ENCODE results near the gene RBM45.
"Not testable (repeated sequence)": the region's sequence is repeated elsewhere in the genome, so short reads cannot be mapped to it uniquely, and the experiment has no call there.

Gene RBM45

DNA sequence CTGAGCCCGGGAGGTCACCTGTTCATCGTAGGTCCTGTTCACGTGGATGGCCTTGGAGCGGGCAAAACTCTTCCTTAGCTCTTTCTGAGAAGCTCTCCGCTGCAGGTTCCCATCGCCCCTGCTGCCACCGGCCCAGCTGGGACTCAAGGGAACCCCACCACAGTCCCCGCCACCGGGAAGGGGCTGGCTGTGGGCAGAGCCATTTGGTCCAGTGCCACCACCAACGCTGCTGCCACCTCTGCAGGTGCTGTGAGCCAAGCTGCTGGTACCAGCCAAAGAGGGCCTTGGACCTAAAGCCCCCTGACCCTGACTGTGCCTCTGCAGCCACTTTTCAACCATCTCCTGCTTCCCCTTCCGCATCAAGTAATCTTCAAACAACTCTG, 40.2 kb upstream of the RBM45 start:
- DNase-seq (ENCODE audit: low read depth) = no peak
- no peak overlapping the region for H3K4me3 ChIP-seq (ENCODE audit: low read depth, low read length)
- TF ChIP-seq, protein P1, sequence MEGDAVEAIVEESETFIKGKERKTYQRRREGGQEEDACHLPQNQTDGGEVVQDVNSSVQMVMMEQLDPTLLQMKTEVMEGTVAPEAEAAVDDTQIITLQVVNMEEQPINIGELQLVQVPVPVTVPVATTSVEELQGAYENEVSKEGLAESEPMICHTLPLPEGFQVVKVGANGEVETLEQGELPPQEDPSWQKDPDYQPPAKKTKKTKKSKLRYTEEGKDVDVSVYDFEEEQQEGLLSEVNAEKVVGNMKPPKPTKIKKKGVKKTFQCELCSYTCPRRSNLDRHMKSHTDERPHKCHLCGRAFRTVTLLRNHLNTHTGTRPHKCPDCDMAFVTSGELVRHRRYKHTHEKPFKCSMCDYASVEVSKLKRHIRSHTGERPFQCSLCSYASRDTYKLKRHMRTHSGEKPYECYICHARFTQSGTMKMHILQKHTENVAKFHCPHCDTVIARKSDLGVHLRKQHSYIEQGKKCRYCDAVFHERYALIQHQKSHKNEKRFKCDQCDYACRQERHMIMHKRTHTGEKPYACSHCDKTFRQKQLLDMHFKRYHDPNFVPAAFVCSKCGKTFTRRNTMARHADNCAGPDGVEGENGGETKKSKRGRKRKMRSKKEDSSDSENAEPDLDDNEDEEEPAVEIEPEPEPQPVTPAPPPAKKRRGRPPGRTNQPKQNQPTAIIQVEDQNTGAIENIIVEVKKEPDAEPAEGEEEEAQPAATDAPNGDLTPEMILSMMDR (IDR thresholded peaks at IDR 0.05; ENCODE audit: insufficient read depth, low read depth, low read length, missing control alignments) = no peak

- no peak within 1 kb of the TSS for H3K4me3 ChIP-seq (ENCODE audit: low read depth, low read length)
- TF ChIP-seq, protein P1 (IDR thresholded peaks at IDR 0.05; ENCODE audit: insufficient read depth, low read depth, low read length, missing control alignments) = no peak
- peak; percentile 30 for DNase-seq (ENCODE audit: low read depth)
These were observed 39.6 kb upstream of the RBM45 start, which contains the start of gene PDE11A for GRCh38 chr2:178072383-178073301. TSS of gene PDE11A (minus strand) at chr2:178072777. CDS start at chr2:178072437, 340 bp downstream.

DNA sequence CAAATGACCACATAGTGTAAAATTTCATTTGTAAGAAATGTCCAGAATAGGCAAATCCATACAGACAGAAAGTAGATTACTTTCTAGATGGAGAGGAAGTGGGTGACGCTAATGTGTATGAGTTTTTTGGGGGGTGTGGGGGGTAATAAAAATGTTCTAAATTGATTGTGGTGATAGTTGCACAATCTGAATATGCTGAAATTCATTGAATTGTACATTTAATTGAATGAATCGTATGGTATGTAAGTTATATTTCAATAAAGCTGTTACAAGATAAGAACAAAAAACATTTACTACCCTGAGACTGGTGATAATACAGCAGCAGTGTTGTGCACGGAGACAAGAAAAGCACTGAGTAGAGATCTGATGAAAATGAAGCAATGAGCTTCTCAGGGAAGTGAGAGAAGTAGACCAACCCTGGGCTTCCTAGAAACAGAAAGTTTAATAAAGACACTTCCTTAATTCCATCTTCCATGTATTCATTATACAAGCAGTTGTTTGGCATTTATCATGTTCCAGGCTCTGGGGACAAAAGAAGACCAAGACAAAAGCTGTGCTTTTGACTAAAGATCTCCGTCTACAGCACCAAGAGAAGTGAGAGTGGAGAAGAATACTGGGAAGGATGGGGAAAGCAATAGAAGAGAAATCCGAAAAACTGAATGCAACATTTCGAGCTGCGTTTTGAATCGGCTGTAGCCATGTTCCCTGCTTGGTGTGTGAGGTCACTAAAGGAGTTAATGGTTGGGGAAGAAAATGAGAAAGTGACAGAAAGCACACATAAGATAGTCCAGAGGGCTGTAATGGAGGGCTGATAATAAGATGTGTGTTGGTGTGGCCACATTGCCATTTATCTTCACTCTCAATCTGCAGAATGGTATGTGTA, 37.9 kb upstream of the RBM45 start:
- no peak overlapping the region for H3K4me3 ChIP-seq (ENCODE audit: low read depth, low read length)
- TF ChIP-seq, protein P1 (IDR thresholded peaks at IDR 0.05; ENCODE audit: insufficient read depth, low read depth, low read length, missing control alignments) = no peak
- no peak for DNase-seq (ENCODE audit: low read depth)

GRCh38 chr2:178075006-178075326, 37.3 kb upstream of the RBM45 start:
- no peak overlapping the region for H3K4me3 ChIP-seq (ENCODE audit: low read depth, low read length)
- TF ChIP-seq, protein P1 (IDR thresholded peaks at IDR 0.05; ENCODE audit: insufficient read depth, low read depth, low read length, missing control alignments) = no peak
- DNase-seq (ENCODE audit: low read depth) = no peak

GRCh38 chr2:178076130-178076529, 36.1 kb upstream of the RBM45 start:
- H3K4me3 ChIP-seq (ENCODE audit: low read depth, low read length) = no peak overlapping the region
- TF ChIP-seq, protein P1 (IDR thresholded peaks at IDR 0.05; ENCODE audit: insufficient read depth, low read depth, low read length, missing control alignments) = no peak
- no peak for DNase-seq (ENCODE audit: low read depth)

DNA sequence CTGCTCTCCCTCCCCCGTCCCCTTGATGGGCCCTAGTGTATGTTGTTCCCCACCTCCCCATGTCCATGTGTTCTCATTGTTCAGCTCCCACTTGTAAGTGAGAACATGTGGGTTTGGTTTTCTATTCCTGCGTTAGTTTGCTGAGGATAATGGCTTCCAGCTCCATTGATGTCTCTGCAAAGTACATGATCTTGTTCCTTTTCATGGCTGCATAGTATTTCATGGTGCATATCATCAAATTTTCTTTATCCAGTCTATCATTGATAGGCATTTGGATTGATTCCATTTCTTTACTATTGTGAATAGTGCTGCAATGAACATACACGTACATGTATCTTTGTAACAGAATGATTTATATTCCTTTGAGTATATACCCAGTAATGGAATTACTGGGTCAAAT, 33.0 kb upstream of the RBM45 start:
- not testable (repeated sequence) for H3K4me3 ChIP-seq (ENCODE audit: low read depth, low read length); DNase-seq (ENCODE audit: low read depth)

DNA sequence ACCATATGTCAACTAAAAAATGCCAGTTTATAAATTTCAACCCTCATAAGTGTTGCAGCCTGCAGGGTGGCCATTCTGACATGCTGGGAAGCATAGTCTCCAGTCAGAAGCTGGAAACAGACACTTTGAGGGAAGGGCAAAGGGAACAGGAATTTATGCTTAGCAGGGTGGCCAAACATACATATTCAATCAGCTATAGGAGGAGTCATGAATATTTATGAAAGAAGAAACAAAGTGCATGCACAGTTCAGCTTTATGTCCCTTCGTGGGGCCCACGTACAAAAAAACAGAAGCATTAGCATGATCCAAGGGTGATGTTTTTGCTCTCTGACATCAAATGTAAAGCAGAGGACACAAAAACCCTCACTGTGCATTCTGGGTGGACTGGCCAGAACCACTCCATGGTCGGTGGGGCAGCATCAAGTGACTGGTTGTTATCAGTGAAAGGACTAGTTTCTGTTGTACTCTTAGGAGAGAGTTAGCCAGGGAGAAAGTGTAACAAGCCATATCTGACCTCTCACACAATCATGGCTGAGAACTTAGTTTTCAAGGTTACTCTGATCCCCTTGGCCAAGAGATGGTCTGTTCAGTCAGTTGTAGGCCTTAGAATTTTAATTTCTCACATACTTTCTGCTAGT, 29.7 kb upstream of the RBM45 start:
- TF ChIP-seq, protein P1 (IDR thresholded peaks at IDR 0.05; ENCODE audit: insufficient read depth, low read depth, low read length, missing control alignments) = no peak
- no peak for DNase-seq (ENCODE audit: low read depth)
- H3K4me3 ChIP-seq (ENCODE audit: low read depth, low read length) = no peak overlapping the region
